HepG2 (cell line): Measurements from ENCODE around the gene CARD8. TPM values are rescaled to one million over a fixed set of nuclear protein-coding genes. Genes with fewer than 3 reads are reported as not detected.
A peak's percentile ranks its signal among the peaks of the same experiment; 100 is the strongest.

Experiments used
- ATF5 ChIP-seq: sonication (generic); formaldehyde crosslinking; IDR thresholded peaks from 2 replicates; pipeline ENCODE4 v1.4.0; 2020; ENCODE audit warnings: mild to moderate bottlenecking, low read depth, missing genetic modification reagents
- FOXJ3 ChIP-seq: sonication (generic); formaldehyde crosslinking; IDR thresholded peaks from 2 replicates; pipeline ENCODE4 v1.4.0; 2020; ENCODE audit warnings: missing genetic modification reagents, mild to moderate bottlenecking, borderline replicate concordance
- HCFC1 ChIP-seq: fragments of 150-350 bp; IDR thresholded peaks from 2 replicates; pipeline ENCODE4 v1.6.1; 2014; ENCODE audit warnings: low read depth, low read length
- HNF4G ChIP-seq, 2 experiments: sonication (generic) in 1 of 2; formaldehyde crosslinking in 1 of 2; IDR thresholded peaks; 2 replicates each; pipeline versions ENCODE4 v1.4.0 to v1.6.1; 2011 to 2020; ENCODE audit warnings: borderline replicate concordance in 2 of 2, low read depth in 2 of 2, mild to moderate bottlenecking in 2 of 2, low read length in 1 of 2, missing genetic modification reagents in 1 of 2, moderate library complexity in 1 of 2
- MYC ChIP-seq: sonication (generic); formaldehyde crosslinking; IDR thresholded peaks from 2 replicates; pipeline ENCODE4 v1.9.0; 2021; ENCODE audit warnings: missing genetic modification reagents, borderline replicate concordance
- NFYC ChIP-seq: IDR thresholded peaks from 2 replicates; pipeline ENCODE4 v1.6.1; 2016; ENCODE audit warnings: missing genetic modification reagents, missing compliant biosample characterization
- POGZ ChIP-seq: sonication (generic); formaldehyde crosslinking; IDR thresholded peaks from 2 replicates; pipeline ENCODE4 v1.4.0; 2020; ENCODE audit warnings: mild to moderate bottlenecking, missing genetic modification reagents
- SAFB2 ChIP-seq: sonication (generic); formaldehyde crosslinking; IDR thresholded peaks from 2 replicates; pipeline ENCODE4 v1.5.1; 2020; ENCODE audit warnings: missing genetic modification reagents, low read depth, mild to moderate bottlenecking, borderline replicate concordance
- SP2 ChIP-seq: sonication (generic); formaldehyde crosslinking; IDR thresholded peaks from 2 replicates; pipeline ENCODE4 v1.5.1; 2020; ENCODE audit warnings: mild to moderate bottlenecking, missing genetic modification reagents
- TCF12 ChIP-seq, 2 experiments: fragments of 450-650 bp in 1 of 2; sonication (generic) in 1 of 2; formaldehyde crosslinking in 1 of 2; IDR thresholded peaks; 2 replicates each; pipeline versions ENCODE4 v1.6.1 to v1.8.0; 2017 to 2022; ENCODE audit warnings: antibody characterized with exemption in 1 of 2, mild to moderate bottlenecking in 1 of 2, missing genetic modification reagents in 1 of 2, moderate library complexity in 1 of 2
- TSC22D2 ChIP-seq: sonication (generic); formaldehyde crosslinking; IDR thresholded peaks from 2 replicates; pipeline ENCODE4 v1.5.1; 2020; ENCODE audit warnings: missing genetic modification reagents, mild to moderate bottlenecking, borderline replicate concordance
- ZNF510 ChIP-seq: sonication (generic); formaldehyde crosslinking; IDR thresholded peaks from 2 replicates; pipeline ENCODE4 v1.4.0; 2020; ENCODE audit warnings: low read depth, mild to moderate bottlenecking, missing genetic modification reagents
- ZNF747 ChIP-seq: sonication (generic); formaldehyde crosslinking; IDR thresholded peaks from 2 replicates; pipeline ENCODE4 v1.8.1; 2023; ENCODE audit warnings: missing genetic modification reagents, mild to moderate bottlenecking, borderline replicate concordance
- polyA plus RNA-seq, 8 experiments: library from polyadenylated mRNA; depleted of rRNA in 3 of 8; stranded (reverse) in 7 of 8; unstranded in 1 of 8; fragments of >200 nt; fragmentation: Illumina TruSeq in 4 of 8; extraction: Trizol in 4 of 8; gene quantifications; 2 replicates each; pipeline versions ENCODE4 v1.2.1 to v1.2.3, GENCODE V29; 2011 to 2016; ENCODE audit warnings: low read depth in 4 of 8, missing spikeins in 1 of 8, mixed read lengths in 1 of 8; ENCODE audit not compliant: insufficient read depth in 1 of 8
- total RNA-seq, 5 experiments: library from RNA; depleted of rRNA; stranded (reverse); fragments of >200 nt; fragmentation: Illumina TruSeq; extraction: Trizol; gene quantifications; 2 replicates each; pipeline ENCODE4 v1.2.3, GENCODE V29; 2016; ENCODE audit warnings: low read depth in 1 of 5
- TF ChIP-seq, protein P1 (sequence below): sonication (generic); formaldehyde crosslinking; IDR thresholded peaks from 2 replicates; pipeline ENCODE4 v1.4.0; 2020; ENCODE audit warnings: mild to moderate bottlenecking, missing genetic modification reagents
- TF ChIP-seq, protein P2 (sequence below), 2 experiments: IDR thresholded peaks; 2 replicates each; pipeline ENCODE4 v1.6.1; 2011 to 2012; ENCODE audit warnings: low read length in 2 of 2, borderline replicate concordance in 1 of 2, low read depth in 1 of 2, mild to moderate bottlenecking in 1 of 2, moderate library complexity in 1 of 2
- TF ChIP-seq, protein P3 (sequence below): sonication (generic); formaldehyde crosslinking; IDR thresholded peaks from 2 replicates; pipeline ENCODE4 v1.4.0; 2020; ENCODE audit warnings: missing genetic modification reagents

Gene CARD8
- total and polyA plus RNA-seq, 2 of the 13 experiments (the other 11 are each of a cell fraction or from before 2014, with no cell fraction given): 15.0 to 19.2 TPM

DNA sequence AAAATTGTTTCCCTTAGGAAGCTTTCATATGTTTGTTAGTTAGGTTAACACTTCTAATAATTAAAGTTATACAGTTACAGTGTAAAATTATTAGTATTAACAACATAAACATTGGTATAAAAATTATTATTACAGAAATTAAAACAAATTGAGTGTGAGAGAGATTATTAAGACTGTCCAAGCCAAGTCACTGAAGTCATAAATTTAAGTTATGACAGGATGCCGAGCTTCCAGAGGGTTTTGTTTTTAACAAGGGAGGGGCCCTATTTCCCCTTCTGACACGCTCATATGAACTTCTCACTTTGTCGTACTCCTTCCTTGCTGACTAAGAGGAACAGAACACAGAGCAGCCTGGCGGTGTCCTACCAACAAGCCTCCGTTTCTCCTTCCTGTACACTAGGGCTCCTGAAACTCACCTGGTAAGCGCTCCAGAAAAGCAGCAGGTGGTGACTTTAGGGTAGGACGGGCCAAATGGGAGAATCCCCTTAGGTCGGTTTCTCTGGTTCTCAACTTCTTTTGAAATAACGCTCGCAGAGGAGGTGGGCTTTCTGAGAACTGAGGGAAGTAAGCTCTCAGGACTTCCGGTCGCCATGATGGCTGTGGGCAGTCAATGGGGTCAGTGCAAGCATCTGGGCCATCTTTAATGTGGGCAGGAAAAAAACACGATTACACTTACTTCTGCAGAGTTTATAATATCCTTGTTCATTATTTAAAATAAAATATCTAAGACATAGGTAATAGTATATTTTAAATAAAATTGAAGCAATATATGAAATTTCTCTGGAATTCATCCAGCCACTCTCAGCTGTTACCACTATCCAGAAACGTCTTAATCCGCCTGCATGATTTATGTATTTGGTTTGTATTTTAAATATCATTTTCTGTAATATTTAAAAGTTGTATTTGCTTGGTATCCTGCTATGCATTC lies at the start of gene CARD8 (continued):
- TF ChIP-seq, protein P1, sequence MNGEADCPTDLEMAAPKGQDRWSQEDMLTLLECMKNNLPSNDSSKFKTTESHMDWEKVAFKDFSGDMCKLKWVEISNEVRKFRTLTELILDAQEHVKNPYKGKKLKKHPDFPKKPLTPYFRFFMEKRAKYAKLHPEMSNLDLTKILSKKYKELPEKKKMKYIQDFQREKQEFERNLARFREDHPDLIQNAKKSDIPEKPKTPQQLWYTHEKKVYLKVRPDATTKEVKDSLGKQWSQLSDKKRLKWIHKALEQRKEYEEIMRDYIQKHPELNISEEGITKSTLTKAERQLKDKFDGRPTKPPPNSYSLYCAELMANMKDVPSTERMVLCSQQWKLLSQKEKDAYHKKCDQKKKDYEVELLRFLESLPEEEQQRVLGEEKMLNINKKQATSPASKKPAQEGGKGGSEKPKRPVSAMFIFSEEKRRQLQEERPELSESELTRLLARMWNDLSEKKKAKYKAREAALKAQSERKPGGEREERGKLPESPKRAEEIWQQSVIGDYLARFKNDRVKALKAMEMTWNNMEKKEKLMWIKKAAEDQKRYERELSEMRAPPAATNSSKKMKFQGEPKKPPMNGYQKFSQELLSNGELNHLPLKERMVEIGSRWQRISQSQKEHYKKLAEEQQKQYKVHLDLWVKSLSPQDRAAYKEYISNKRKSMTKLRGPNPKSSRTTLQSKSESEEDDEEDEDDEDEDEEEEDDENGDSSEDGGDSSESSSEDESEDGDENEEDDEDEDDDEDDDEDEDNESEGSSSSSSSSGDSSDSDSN (CRISPR knock-in tag): 0 out of 2 replicates have a peak, but pooled peaks have one; percentile 16
- TF ChIP-seq TCF12 (IDR thresholded peaks at IDR 0.05): no peak
- no peak for TF ChIP-seq TCF12 (CRISPR knock-in tag; IDR thresholded peaks at IDR 0.05)
- TF ChIP-seq ATF5 (CRISPR knock-in tag): no peak
- no peak for TF ChIP-seq FOXJ3 (CRISPR knock-in tag)
- TF ChIP-seq NFYC (CRISPR knock-in tag): no peak
- TF ChIP-seq, protein P2, sequence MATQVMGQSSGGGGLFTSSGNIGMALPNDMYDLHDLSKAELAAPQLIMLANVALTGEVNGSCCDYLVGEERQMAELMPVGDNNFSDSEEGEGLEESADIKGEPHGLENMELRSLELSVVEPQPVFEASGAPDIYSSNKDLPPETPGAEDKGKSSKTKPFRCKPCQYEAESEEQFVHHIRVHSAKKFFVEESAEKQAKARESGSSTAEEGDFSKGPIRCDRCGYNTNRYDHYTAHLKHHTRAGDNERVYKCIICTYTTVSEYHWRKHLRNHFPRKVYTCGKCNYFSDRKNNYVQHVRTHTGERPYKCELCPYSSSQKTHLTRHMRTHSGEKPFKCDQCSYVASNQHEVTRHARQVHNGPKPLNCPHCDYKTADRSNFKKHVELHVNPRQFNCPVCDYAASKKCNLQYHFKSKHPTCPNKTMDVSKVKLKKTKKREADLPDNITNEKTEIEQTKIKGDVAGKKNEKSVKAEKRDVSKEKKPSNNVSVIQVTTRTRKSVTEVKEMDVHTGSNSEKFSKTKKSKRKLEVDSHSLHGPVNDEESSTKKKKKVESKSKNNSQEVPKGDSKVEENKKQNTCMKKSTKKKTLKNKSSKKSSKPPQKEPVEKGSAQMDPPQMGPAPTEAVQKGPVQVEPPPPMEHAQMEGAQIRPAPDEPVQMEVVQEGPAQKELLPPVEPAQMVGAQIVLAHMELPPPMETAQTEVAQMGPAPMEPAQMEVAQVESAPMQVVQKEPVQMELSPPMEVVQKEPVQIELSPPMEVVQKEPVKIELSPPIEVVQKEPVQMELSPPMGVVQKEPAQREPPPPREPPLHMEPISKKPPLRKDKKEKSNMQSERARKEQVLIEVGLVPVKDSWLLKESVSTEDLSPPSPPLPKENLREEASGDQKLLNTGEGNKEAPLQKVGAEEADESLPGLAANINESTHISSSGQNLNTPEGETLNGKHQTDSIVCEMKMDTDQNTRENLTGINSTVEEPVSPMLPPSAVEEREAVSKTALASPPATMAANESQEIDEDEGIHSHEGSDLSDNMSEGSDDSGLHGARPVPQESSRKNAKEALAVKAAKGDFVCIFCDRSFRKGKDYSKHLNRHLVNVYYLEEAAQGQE (IDR thresholded peaks at IDR 0.05; ENCODE audit: borderline replicate concordance in 1 of 2, low read depth in 1 of 2, low read length in 2 of 2): no peak
- TF ChIP-seq SP2 (CRISPR knock-in tag): peak; percentile 70
- no peak for TF ChIP-seq ZNF747
- no peak; the same call in 1 of the 2 replicates for TF ChIP-seq MYC
- TF ChIP-seq TSC22D2 (CRISPR knock-in tag): 0 out of 2 replicates have a peak, but pooled peaks have one; percentile 54
- TF ChIP-seq, protein P3, sequence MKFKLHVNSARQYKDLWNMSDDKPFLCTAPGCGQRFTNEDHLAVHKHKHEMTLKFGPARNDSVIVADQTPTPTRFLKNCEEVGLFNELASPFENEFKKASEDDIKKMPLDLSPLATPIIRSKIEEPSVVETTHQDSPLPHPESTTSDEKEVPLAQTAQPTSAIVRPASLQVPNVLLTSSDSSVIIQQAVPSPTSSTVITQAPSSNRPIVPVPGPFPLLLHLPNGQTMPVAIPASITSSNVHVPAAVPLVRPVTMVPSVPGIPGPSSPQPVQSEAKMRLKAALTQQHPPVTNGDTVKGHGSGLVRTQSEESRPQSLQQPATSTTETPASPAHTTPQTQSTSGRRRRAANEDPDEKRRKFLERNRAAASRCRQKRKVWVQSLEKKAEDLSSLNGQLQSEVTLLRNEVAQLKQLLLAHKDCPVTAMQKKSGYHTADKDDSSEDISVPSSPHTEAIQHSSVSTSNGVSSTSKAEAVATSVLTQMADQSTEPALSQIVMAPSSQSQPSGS (CRISPR knock-in tag): peak; percentile 51; the same call in 1 of the 2 replicates
- TF ChIP-seq SAFB2 (CRISPR knock-in tag): no peak
- no peak for TF ChIP-seq ZNF510 (CRISPR knock-in tag)
- TF ChIP-seq POGZ (CRISPR knock-in tag): no peak
- TF ChIP-seq HNF4G (IDR thresholded peaks at IDR 0.05; ENCODE audit: borderline replicate concordance, low read depth, low read length): no peak
- TF ChIP-seq HNF4G (CRISPR knock-in tag; IDR thresholded peaks at IDR 0.05; ENCODE audit: borderline replicate concordance, low read depth): no peak
- peak; percentile 77 for TF ChIP-seq HCFC1
